Astrocyte (in vitro differentiated cells and primary cell): Measurements from ENCODE around the gene ENPP6. TPM values are rescaled to one million over a fixed set of nuclear protein-coding genes. Genes with fewer than 3 reads are reported as not detected.

Experiments
- DNase-seq: peaks from one replicate; pipeline ENCODE4 v3.0.0-alpha.2; 2010; ENCODE audit warnings: low read depth
- FAIRE-seq: peaks from 2 replicates; lab custom pipeline; 2011; peaks lifted over from hg19 to GRCh38; lab: Jason Lieb, UNC
- H2AFZ ChIP-seq: 2 replicates; pipeline ENCODE4 v1.6.0; 2012; ENCODE audit warnings: low read depth, low read length, inconsistent platforms
- H3K27ac ChIP-seq: 2 replicates; pipeline ENCODE4 v1.5.1; 2011; ENCODE audit warnings: low read depth, low read length, inconsistent platforms
- H3K27me3 ChIP-seq: 2 replicates; pipeline ENCODE4 v1.6.0; 2011; ENCODE audit warnings: low read length, inconsistent platforms; ENCODE audit not compliant: insufficient read depth
- H3K36me3 ChIP-seq: 2 replicates; pipeline ENCODE4 v1.5.1; 2011; ENCODE audit warnings: low read length, inconsistent platforms; ENCODE audit not compliant: insufficient read depth
- H3K4me1 ChIP-seq: 2 replicates; pipeline ENCODE4 v1.5.1; 2011; ENCODE audit warnings: low read length, inconsistent platforms; ENCODE audit not compliant: insufficient read depth
- H3K4me2 ChIP-seq: 2 replicates; pipeline ENCODE4 v1.6.0; 2012; ENCODE audit warnings: low read length, inconsistent platforms
- H3K4me3 ChIP-seq: 2 replicates; pipeline ENCODE4 v1.5.1; 2011; ENCODE audit warnings: low read depth, mild to moderate bottlenecking, low read length, inconsistent platforms; ENCODE audit not compliant: insufficient read depth
- H3K79me2 ChIP-seq: 2 replicates; pipeline ENCODE4 v1.6.0; 2012; ENCODE audit warnings: mild to moderate bottlenecking, low read length, inconsistent platforms; ENCODE audit not compliant: insufficient read depth
- H3K9ac ChIP-seq: 2 replicates; pipeline ENCODE4 v1.6.0; 2012; ENCODE audit warnings: mild to moderate bottlenecking, low read length, inconsistent platforms
- H3K9me3 ChIP-seq: 2 replicates; pipeline ENCODE4 v1.5.1; 2012; ENCODE audit warnings: low read depth, mild to moderate bottlenecking, low read length, inconsistent platforms; ENCODE audit not compliant: insufficient read depth
- H4K20me1 ChIP-seq: 2 replicates; pipeline ENCODE4 v1.6.0; 2012; ENCODE audit warnings: low read length, inconsistent platforms; ENCODE audit not compliant: insufficient read depth
- H3K27ac Mint-ChIP-seq: one replicate; pipeline ENCODE4 v1.8.0; 2021; ENCODE audit warnings: mild to moderate bottlenecking, mixed read lengths; ENCODE audit not compliant: unreplicated experiment
- H3K27me3 Mint-ChIP-seq: one replicate; pipeline ENCODE4 v1.8.0; 2021; ENCODE audit warnings: low read depth, mixed read lengths; ENCODE audit not compliant: unreplicated experiment
- H3K36me3 Mint-ChIP-seq: one replicate; pipeline ENCODE4 v1.8.0; 2021; ENCODE audit warnings: low read depth, mixed read lengths; ENCODE audit not compliant: unreplicated experiment
- H3K4me1 Mint-ChIP-seq: one replicate; pipeline ENCODE4 v1.8.0; 2021; ENCODE audit warnings: low read depth, mixed read lengths; ENCODE audit not compliant: unreplicated experiment
- H3K4me3 Mint-ChIP-seq: one replicate; pipeline ENCODE4 v1.8.0; 2021; ENCODE audit warnings: mild to moderate bottlenecking, moderate library complexity, mixed read lengths; ENCODE audit not compliant: unreplicated experiment
- H3K9me3 Mint-ChIP-seq: one replicate; pipeline ENCODE4 v1.8.0; 2021; ENCODE audit warnings: mild to moderate bottlenecking, mixed read lengths; ENCODE audit not compliant: unreplicated experiment
- EZH2 ChIP-seq: IDR thresholded peaks from 2 replicates; pipeline ENCODE4 v1.6.1; 2012; ENCODE audit warnings: mild to moderate bottlenecking, low read length, inconsistent platforms; ENCODE audit not compliant: insufficient read depth
- total RNA-seq: library from RNA; stranded (reverse); gene quantifications from 2 replicates; pipeline ENCODE4 v1.2.1, GENCODE V29; 2021
- TF ChIP-seq, protein P1 (sequence below): IDR thresholded peaks from 2 replicates; pipeline ENCODE4 v1.5.1; 2011; ENCODE audit warnings: low read depth, mild to moderate bottlenecking, inconsistent platforms, low read length, moderate library complexity; ENCODE audit not compliant: insufficient read depth

The ENPP6 gene
- total RNA-seq, 1 donor from 2014 or later, result 0.50 TPM

GRCh38 chr4:184046148-184046547, 171.5 kb downstream of the ENPP6 start:
- no peak overlapping the region for H3K4me2 ChIP-seq
- no peak for FAIRE-seq
- H3K9ac ChIP-seq, result no peak overlapping the region
- Mint-ChIP-seq H3K4me3 (no peak overlapping the region), H3K27me3 (no peaks in the 10 kb centered on the region), H3K4me1 (no peaks in the 10 kb centered on the region), H3K9me3 (peaks cover 33% of the 10 kb centered on the region), H3K27ac (no peak overlapping the region), H3K36me3 (no peaks in the 10 kb centered on the region)
- H3K27me3 ChIP-seq, result no peaks in the 10 kb centered on the region
- no peaks in the 10 kb centered on the region for H3K4me1 ChIP-seq
- TF ChIP-seq, protein P1, sequence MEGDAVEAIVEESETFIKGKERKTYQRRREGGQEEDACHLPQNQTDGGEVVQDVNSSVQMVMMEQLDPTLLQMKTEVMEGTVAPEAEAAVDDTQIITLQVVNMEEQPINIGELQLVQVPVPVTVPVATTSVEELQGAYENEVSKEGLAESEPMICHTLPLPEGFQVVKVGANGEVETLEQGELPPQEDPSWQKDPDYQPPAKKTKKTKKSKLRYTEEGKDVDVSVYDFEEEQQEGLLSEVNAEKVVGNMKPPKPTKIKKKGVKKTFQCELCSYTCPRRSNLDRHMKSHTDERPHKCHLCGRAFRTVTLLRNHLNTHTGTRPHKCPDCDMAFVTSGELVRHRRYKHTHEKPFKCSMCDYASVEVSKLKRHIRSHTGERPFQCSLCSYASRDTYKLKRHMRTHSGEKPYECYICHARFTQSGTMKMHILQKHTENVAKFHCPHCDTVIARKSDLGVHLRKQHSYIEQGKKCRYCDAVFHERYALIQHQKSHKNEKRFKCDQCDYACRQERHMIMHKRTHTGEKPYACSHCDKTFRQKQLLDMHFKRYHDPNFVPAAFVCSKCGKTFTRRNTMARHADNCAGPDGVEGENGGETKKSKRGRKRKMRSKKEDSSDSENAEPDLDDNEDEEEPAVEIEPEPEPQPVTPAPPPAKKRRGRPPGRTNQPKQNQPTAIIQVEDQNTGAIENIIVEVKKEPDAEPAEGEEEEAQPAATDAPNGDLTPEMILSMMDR, result no peak
- no peak for TF ChIP-seq EZH2
- H3K79me2 ChIP-seq, result no peaks in the 10 kb centered on the region
- no peak for DNase-seq
- H3K36me3 ChIP-seq, result no peaks in the 10 kb centered on the region
- no peak overlapping the region for H3K4me3 ChIP-seq
- H3K9me3 ChIP-seq, result peaks cover 8% of the 10 kb centered on the region
- no peak overlapping the region for H2AFZ ChIP-seq
- no peak overlapping the region for H3K27ac ChIP-seq
- no peaks in the 10 kb centered on the region for H4K20me1 ChIP-seq

GRCh38 chr4:184041156-184041555, 176.5 kb downstream of the ENPP6 start:
- Mint-ChIP-seq H3K27me3 (peaks cover 22% of the 10 kb centered on the region), H3K9me3 (peaks cover 25% of the 10 kb centered on the region), H3K4me3 (no peak overlapping the region), H3K27ac (no peak overlapping the region), H3K36me3 (no peaks in the 10 kb centered on the region), H3K4me1 (peaks cover 2% of the 10 kb centered on the region)
- no peak for FAIRE-seq
- Histone ChIP-seq H3K4me2 (no peak overlapping the region), H3K4me3 (no peak overlapping the region), H4K20me1 (no peaks in the 10 kb centered on the region), H3K27me3 (no peaks in the 10 kb centered on the region), H3K36me3 (no peaks in the 10 kb centered on the region), H3K9ac (no peak overlapping the region), H3K4me1 (no peaks in the 10 kb centered on the region), H3K9me3 (peaks cover 4% of the 10 kb centered on the region), H2AFZ (no peak overlapping the region), H3K79me2 (no peaks in the 10 kb centered on the region), H3K27ac (no peak overlapping the region)
- TF ChIP-seq EZH2, result no peak
- TF ChIP-seq, protein P1, result no peak
- DNase-seq, result no peak

DNA sequence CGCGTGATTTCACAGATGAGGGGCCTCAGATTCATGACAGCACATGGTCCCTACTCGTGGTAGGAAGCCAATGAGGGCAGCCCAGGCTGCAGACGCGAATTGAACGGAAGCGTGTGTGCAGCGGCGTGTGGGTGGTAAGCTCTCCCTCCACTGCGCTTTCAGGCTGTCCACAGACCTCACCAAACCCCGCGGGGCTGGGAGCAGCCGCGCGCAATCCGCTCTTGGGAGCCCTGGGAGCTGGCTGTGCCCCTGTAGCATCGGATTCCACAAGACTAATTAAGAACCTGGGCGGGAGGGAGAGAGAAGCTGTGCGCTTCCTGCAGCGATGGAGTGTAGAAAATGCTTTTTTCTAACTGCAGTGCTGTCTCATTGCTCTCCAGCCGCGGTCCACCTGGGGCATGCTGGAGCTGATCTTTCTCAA, 177.7 kb downstream of the ENPP6 start:
- H3K36me3 ChIP-seq, result no peaks in the 10 kb centered on the region
- TF ChIP-seq EZH2, result no peak
- TF ChIP-seq, protein P1, result no peak
- peak overlapping the region; percentile 48 for H3K4me2 ChIP-seq
- H3K27me3 Mint-ChIP-seq, result peaks cover 22% of the 10 kb centered on the region
- peaks cover 2% of the 10 kb centered on the region for H3K4me1 Mint-ChIP-seq
- FAIRE-seq (no peak), DNase-seq (no peak)
- no peak overlapping the region for H3K27ac ChIP-seq
- no peaks in the 10 kb centered on the region for H3K79me2 ChIP-seq
- peak overlapping the region; percentile 34 for H2AFZ ChIP-seq
- no peaks in the 10 kb centered on the region for H3K4me1 ChIP-seq
- H3K9ac ChIP-seq, result no peak overlapping the region
- H4K20me1 ChIP-seq, result no peaks in the 10 kb centered on the region
- no peak overlapping the region for H3K27ac Mint-ChIP-seq
- H3K4me3 ChIP-seq, result no peak overlapping the region
- peaks cover 2% of the 10 kb centered on the region for H3K9me3 ChIP-seq
- H3K36me3 Mint-ChIP-seq, result no peaks in the 10 kb centered on the region
- no peaks in the 10 kb centered on the region for H3K27me3 ChIP-seq
- no peak overlapping the region for H3K4me3 Mint-ChIP-seq
- peaks cover 19% of the 10 kb centered on the region for H3K9me3 Mint-ChIP-seq
